Measurements from ENCODE around the gene MRAP.

MRAP gene

GRCh38 chr21:32298148-32298559 lies 501 bp upstream of the MRAP start:
- no peaks in the 10 kb centered on the region for H3K4me1 ChIP-seq
- H2AFZ ChIP-seq: no peak overlapping the region
- H3K4me3 ChIP-seq (ENCODE audit: low read depth, low read length): no peak overlapping the region
- no peak overlapping the region for H3K27ac ChIP-seq
- no peaks in the 10 kb centered on the region for H3K9me3 ChIP-seq (ENCODE audit: control insufficient read depth, low read length)
- no peak overlapping the region for H3K9ac ChIP-seq
- no peaks in the 10 kb centered on the region for H3K36me3 ChIP-seq (ENCODE audit: control insufficient read depth, insufficient read depth, low read length)
- no peak overlapping the region for H3K4me2 ChIP-seq (ENCODE audit: low read length)
- no peaks in the 10 kb centered on the region for H3K27me3 ChIP-seq (ENCODE audit: control insufficient read depth, insufficient read depth, low read length)
- H3K79me2 ChIP-seq: no peaks in the 10 kb centered on the region
- TF ChIP-seq CTCF (IDR thresholded peaks at IDR 0.05): no peak

GRCh38 chr21:32299695-32300094 lies 1.0 kb downstream of the MRAP start:
- Histone ChIP-seq H2AFZ (no peak overlapping the region), H3K27ac (no peak overlapping the region), H3K36me3 (ENCODE audit: control insufficient read depth, insufficient read depth, low read length) (no peaks in the 10 kb centered on the region), H3K27me3 (ENCODE audit: control insufficient read depth, insufficient read depth, low read length) (no peaks in the 10 kb centered on the region), H3K4me3 (ENCODE audit: low read depth, low read length) (no peak overlapping the region), H3K9me3 (ENCODE audit: control insufficient read depth, low read length) (no peaks in the 10 kb centered on the region), H3K4me1 (no peaks in the 10 kb centered on the region), H3K9ac (no peak overlapping the region), H3K79me2 (no peaks in the 10 kb centered on the region), H3K4me2 (ENCODE audit: low read length) (no peak overlapping the region)
- TF ChIP-seq CTCF (IDR thresholded peaks at IDR 0.05): no peak

- H3K4me2 ChIP-seq (ENCODE audit: low read length): no peak overlapping the region
- no peaks in the 10 kb centered on the region for H3K9me3 ChIP-seq (ENCODE audit: control insufficient read depth, low read length)
- no peak overlapping the region for H3K9ac ChIP-seq
- no peaks in the 10 kb centered on the region for H3K79me2 ChIP-seq
- H3K4me3 ChIP-seq (ENCODE audit: low read depth, low read length): no peak overlapping the region
- TF ChIP-seq CTCF (IDR thresholded peaks at IDR 0.05): no peak
- no peaks in the 10 kb centered on the region for H3K4me1 ChIP-seq
- no peak overlapping the region for H2AFZ ChIP-seq
- H3K27me3 ChIP-seq (ENCODE audit: control insufficient read depth, insufficient read depth, low read length): no peaks in the 10 kb centered on the region
- no peak overlapping the region for H3K27ac ChIP-seq
- no peaks in the 10 kb centered on the region for H3K36me3 ChIP-seq (ENCODE audit: control insufficient read depth, insufficient read depth, low read length)
These were observed 1.5 kb downstream of the MRAP start for GRCh38 chr21:32300117-32300681.

GRCh38 chr21:32301596-32301995 lies 2.9 kb downstream of the MRAP start:
- H3K4me1 ChIP-seq: no peaks in the 10 kb centered on the region
- H3K4me3 ChIP-seq (ENCODE audit: low read depth, low read length): no peak overlapping the region
- no peaks in the 10 kb centered on the region for H3K27me3 ChIP-seq (ENCODE audit: control insufficient read depth, insufficient read depth, low read length)

More at GRCh38 chr21:32301596-32301995, 2.9 kb downstream of the MRAP start:
- no peaks in the 10 kb centered on the region for H3K79me2 ChIP-seq
- no peaks in the 10 kb centered on the region for H3K9me3 ChIP-seq (ENCODE audit: control insufficient read depth, low read length)
- H2AFZ ChIP-seq: no peak overlapping the region
- H3K27ac ChIP-seq: no peak overlapping the region
- no peak overlapping the region for H3K4me2 ChIP-seq (ENCODE audit: low read length)
- H3K9ac ChIP-seq: no peak overlapping the region
- H3K36me3 ChIP-seq (ENCODE audit: control insufficient read depth, insufficient read depth, low read length): no peaks in the 10 kb centered on the region
- TF ChIP-seq CTCF (IDR thresholded peaks at IDR 0.05): no peak
